GM19467 (cell line): ENCODE data around the gene MDC1.
"Not testable (repeated sequence)": the region's sequence is repeated elsewhere in the genome, so short reads cannot be mapped to it uniquely, and the experiment has no call there.

Experiments
- ATAC-seq: cut with Tn5 transposase; IDR thresholded peaks from one replicate; pipeline ENCODE4 v1.9.1; 2021; ENCODE audit warnings: mild to moderate bottlenecking, moderate library complexity; ENCODE audit not compliant: unreplicated experiment

MDC1 gene

GRCh38 chr6:30683183-30683979 is 33.7 kb downstream of the MDC1 start:
- no peak for ATAC-seq

DNA sequence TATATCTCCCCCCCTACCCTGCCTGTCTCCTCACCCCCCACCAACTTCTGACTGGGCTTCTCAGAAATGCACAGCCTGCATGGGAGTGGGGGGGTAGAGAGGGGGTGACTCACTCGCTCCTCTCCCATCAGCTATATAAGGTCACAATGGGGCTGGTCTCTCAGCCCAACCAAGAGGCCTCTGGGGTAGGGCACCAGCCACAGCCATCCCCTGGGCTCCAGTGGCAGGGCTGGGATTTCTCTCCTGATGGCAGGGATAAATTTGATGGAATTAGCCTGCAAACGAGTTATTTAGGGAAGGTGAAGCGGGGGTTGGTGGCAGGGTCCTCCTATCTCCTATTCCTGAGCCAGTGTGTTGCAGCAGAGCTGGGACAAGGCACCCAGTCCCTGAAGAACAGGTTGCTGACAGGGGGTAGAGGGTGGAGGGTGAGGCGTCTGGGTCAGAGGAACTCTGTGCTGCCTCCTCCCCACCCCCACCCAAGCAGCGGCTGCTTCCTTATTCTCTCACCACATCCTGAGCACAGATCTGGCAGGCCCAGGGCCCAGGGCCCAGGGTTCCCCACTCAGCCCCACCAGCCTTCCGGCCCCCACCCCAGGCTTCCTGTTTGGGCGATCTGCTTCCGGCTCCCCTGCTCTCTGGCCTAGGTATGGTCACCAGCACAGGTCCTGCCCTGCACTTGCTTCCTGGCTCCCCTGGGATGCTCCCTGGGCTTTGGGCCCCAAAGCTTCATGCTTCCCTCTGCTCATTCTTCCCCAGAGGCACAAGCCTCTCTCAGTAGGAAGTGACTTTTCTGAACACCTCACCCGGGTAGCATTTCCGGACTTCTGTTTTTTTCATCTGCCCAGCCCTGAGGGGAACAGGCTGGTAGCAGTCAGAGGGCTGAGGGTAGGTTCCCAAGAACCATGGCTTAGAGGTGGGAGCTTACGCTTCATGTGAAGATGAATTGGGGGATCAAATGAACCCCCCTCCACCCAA is 34.7 kb downstream of the MDC1 start:
- peak; percentile 25 for ATAC-seq

DNA sequence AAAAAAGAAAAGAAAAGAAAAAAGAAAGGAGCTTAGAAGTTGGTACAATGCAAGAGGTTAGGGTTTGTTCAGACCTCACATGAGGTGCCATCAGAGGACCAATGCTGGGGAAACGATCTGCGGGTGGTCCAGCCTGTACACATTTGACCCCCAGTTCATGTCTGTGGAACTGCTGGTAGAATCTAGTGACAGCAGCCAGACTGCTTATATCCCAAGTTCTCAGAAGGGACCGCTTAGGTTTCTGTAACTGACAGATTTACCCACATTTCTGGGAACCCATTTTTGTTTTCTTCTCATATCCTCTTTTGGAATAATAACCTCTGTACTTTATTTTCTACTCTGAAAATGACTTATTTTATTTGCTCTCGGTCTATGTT is 35.3 kb downstream of the MDC1 start:
- no peak for ATAC-seq

DNA sequence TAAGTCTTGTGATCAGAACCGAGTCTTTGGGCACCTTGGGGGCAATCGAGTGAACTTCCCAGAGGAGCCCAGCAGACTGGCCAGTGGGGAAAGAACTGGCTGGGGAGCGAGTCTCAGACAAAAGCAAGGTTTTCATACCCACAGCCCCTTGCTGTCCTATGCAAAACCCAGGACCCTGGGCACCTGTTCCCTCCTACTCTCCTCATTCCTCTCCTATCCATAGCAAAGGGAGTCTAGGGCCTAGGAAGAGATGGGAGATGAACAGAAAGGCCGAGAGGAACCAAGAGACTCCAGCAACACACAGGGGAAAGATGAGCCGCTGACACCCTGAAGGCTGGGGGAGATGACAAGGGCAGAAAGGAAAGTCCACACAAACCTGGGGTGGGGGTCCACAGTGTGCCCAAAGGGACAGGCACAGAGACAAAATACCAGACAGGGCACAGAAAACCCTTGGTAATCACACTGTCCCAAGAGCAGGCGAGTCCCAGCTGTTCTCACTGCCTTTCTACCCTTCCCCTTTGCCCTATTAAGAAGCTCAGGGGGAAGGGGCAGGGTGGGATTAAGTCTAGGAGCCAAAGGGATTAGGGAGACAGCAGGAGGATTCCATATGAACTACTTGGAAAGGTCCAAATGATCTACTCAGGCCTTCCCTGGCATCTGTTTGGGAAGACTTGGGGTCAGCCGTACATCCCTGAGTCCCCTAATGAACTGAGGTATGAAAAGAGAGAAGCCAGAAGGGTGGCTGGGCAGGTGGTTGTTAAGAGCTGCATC is 37.1 kb downstream of the MDC1 start:
- no peak for ATAC-seq

DNA sequence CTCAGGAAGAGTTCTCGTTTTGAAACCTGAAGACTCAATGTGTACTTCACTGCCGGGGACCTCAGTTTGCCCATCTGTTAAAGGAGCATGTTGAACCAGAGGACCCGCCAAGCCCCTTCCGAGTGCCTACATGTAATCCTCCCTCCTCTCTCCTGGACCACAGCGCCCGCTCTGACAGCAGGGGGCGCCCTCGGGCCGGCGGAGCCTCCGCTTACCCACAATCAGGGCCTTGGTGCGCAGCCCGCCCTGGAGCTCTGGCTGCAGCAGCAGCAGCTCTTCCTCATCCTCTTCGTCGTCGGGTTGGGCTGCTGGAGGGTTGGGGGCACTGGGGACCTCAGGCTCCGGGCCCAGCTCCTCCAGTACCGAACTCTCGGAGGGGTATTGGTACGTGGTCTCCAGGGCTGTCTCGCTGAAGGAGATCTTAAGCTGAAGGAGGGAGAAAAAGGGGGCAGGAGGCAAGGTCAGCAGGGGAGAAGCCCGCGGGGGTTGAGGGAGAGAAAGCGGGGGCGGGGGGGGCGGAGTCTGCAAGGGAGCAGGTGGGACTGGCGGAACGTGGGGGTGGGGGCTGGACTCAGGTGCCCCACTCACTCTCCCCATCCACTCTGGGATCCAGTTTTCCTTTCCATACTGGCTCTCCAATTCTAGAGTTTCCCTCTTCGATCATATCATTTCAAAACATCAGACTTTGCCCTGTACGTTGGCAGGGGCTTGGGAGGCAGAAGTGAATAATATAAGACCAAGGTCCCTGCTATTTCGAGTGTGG is 37.9 kb downstream of the MDC1 start:
- no peak for ATAC-seq

GRCh38 chr6:30676660-30677285 is 40.3 kb downstream of the MDC1 start:
- no peak for ATAC-seq

DNA sequence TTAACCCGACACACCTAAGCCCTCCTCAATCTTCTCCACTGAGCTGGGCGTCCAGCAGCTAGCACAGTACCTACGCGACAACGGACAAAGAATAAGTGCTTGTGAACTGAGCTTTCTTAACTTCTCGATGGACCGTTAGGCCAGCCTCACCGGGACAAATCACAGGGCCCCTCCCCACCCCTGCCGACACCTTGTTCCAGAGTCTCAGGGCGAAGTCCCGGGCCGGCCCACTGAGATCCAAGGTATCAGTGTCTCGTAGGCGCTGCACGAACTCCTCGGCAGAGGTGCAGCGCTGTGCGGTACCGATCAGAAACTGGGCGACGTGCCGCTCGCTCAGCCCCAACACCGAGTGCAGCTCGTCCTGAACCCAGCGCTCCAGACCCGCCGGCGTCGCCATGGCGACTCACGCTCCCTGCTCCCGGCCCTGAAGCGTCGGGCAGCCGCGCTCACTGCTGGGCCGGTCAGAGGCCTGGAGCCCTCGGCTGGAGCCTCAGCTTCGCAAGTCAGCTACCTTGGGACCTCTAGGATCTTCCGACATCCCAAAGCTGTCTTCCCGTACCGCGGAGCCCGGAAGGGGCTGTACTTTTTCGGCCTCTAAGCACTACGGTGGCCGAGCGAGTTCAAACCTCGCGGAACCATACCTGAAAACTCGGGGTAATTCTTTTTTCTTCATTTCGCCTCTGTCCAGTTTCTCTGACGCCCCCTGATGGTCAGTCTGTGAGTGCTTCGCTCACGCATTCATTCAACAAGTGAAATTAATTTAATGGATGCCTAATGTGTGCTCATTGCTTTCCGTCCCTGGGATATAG is 44.4 kb downstream of the MDC1 start, which contains the start of gene DHX16:
DHX16 (minus strand) TSS at position 562 of the 809 bp plus-strand sequence; CDS start at position 397, 165 bp downstream.
- ATAC-seq, result peak; percentile 63

DNA sequence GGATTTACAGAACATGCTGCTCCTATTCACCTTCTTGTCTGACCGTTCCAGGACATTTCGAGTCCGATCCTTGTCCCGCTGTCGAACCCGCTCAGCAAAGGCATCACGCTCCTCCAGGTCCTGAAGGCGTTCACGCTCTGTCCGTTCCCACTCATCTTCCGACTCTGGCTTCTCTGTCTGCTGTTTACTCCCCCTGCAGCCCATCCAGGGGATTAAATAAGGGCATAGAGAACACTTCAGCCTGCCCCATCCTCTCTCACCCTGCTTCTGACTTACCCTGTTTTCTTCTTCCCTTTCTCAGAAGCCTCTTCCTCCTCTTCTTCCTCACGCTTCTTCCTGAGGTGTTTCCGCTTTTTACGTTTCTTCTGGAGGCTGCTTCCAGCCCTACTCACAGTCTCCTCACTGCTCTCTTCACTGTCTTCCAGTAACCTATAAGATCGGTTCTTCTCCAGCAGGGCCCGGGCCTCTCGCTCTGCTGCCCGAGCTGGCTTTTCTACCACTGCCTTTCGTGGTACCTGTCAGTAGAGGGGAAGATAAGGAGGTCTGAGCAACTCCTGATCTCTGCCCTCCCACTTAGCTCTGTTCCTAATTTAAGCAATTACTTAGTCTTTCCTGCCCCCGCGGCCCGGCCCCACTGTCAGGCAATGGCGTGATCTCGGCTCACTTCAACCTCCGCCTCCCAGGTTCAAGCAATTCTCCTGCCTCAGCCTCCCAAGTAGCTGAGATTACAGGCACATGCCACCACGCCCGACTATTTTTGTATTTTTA is 46.1 kb downstream of the MDC1 start:
- ATAC-seq, result no peak

- ATAC-seq, result not testable (repeated sequence)
These were observed 50.8 kb downstream of the MDC1 start for GRCh38 chr6:30666300-30666699.

GRCh38 chr6:30664994-30665767 is 51.9 kb downstream of the MDC1 start:
- ATAC-seq, result no peak

DNA sequence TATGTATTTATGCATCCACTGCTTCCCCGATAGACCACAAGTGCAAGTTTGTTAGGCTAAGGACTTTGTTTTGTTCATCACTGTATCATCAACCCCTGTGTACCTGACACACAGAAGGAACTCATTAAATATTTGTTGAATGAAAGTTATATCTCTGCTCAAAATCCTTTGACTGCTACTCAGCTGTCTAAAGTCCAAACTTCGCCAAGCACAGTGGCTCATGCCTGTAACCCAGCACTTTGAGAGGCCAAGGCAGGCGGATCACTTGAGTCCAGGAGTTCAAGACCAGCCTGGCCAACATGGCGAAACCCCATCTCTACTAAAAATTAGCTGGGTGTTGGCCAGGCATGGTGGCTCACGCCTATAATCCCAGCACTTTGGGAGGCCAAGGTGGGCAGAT is 59.2 kb downstream of the MDC1 start:
- ATAC-seq, result not testable (repeated sequence)

GRCh38 chr6:30657454-30657853 is 59.6 kb downstream of the MDC1 start:
- ATAC-seq, result no peak

DNA sequence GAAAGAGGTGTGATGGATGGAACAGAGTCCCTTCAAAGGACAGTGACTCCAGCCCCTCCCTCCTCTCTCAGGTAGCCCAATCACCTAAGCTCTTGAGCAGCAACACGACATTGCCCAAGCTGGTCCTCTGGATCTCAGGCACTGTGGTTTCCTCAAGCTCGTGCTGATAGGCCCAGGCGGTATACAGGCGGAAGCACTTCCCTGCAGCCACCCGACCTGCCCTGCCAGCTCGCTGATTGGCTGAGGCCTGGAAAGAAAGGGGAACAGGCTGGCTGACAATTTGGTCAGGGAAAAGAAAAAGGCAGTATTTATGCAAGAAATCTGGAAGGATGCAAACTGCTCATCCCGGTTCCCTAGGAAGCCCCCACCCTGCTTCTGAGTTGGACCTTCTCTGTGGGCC is 60.6 kb downstream of the MDC1 start:
- ATAC-seq, result no peak

- no peak for ATAC-seq
These were observed 61.4 kb downstream of the MDC1 start for GRCh38 chr6:30655743-30656094.

- no peak for ATAC-seq
These were observed 62.0 kb downstream of the MDC1 start for GRCh38 chr6:30654798-30655742.

DNA sequence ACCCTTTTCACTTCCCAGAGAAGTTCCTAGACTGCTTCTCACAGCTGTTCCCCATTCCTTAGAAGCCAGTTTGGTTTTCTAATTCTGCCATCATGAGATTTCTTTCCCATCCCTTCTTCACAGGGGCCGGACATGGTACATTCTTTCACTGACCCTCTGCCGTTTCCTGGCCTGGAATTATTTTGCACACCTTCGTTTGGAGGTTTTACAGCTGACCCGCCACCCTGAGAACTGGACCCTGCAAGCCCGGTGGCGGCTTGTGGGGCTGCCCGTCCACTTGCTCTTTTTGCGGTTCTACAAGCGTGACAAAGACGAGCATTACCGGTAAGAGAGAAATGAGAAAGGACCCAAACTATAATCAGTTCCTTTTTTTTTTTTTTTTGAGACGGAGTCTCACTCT is 65.9 kb downstream of the MDC1 start:
- no peak for ATAC-seq
